ENCODE data around the gene HGF. TPM values are rescaled to one million over a fixed set of nuclear protein-coding genes. Genes with fewer than 3 reads are reported as not detected.

The HGF gene
- total RNA-seq, 4 donors from 2014 or later, result 0.39 to 1.6 (median 1.4) TPM

GRCh38 chr7:81788246-81788645 lies 18.4 kb upstream of the HGF start:
- H3K27me3 ChIP-seq, result no peaks in the 10 kb centered on the region
- TF ChIP-seq POLR2A (IDR thresholded peaks at IDR 0.05) (no peak), CTCF (IDR thresholded peaks at IDR 0.05 in 4 of 5, conservative IDR thresholded peaks at IDR 0.05 in 1 of 5) (no peak)
- no peaks in the 10 kb centered on the region for H3K36me3 ChIP-seq
- no peaks in the 10 kb centered on the region for H3K9me3 ChIP-seq
- no peak overlapping the region for H3K27ac ChIP-seq
- intact Hi-C loops (cut with DNase I; ENCODE audit: low total_unique reads), result no loop called here
- H3K4me3 ChIP-seq, result no peak overlapping the region
- ATAC-seq, result no peak
- in situ Hi-C loops (cut with MboI; ENCODE audit: low sequenced_read_pairs in 4 of 4), result no loop called here
- no peaks in the 10 kb centered on the region for H3K4me1 ChIP-seq
- no peak for DNase-seq

- Histone ChIP-seq H3K4me3 (no peak overlapping the region), H3K27ac (no peak overlapping the region), H3K4me1 (no peaks in the 10 kb centered on the region), H3K27me3 (no peaks in the 10 kb centered on the region), H3K36me3 (no peaks in the 10 kb centered on the region), H3K9me3 (no peaks in the 10 kb centered on the region)
- TF ChIP-seq POLR2A (IDR thresholded peaks at IDR 0.05), result no peak
- DNase-seq (no peak), ATAC-seq (no peak)
- intact Hi-C loops (cut with DNase I; ENCODE audit: low total_unique reads), result no loop called here
- in situ Hi-C loops (cut with MboI; ENCODE audit: low sequenced_read_pairs in 4 of 4), result no loop called here
These were observed 14.0 kb upstream of the HGF start for GRCh38 chr7:81783818-81784217.

GRCh38 chr7:81780914-81781693 lies 11.3 kb upstream of the HGF start:
- no peaks in the 10 kb centered on the region for H3K36me3 ChIP-seq
- H3K9me3 ChIP-seq, result no peaks in the 10 kb centered on the region
- no peak for TF ChIP-seq POLR2A (IDR thresholded peaks at IDR 0.05)
- no peak for TF ChIP-seq CTCF (IDR thresholded peaks at IDR 0.05 in 4 of 5, conservative IDR thresholded peaks at IDR 0.05 in 1 of 5)
- in situ Hi-C loops (cut with MboI; ENCODE audit: low sequenced_read_pairs in 4 of 4), result no loop called here
- ATAC-seq (no peak), DNase-seq (no peak)
- H3K4me1 ChIP-seq, result no peaks in the 10 kb centered on the region
- no peaks in the 10 kb centered on the region for H3K27me3 ChIP-seq
- no peak overlapping the region for H3K4me3 ChIP-seq
- no peak overlapping the region for H3K27ac ChIP-seq
- intact Hi-C loops (cut with DNase I; ENCODE audit: low total_unique reads), result no loop called here

GRCh38 chr7:81779706-81780105 lies 9.9 kb upstream of the HGF start:
- H3K4me3 ChIP-seq, result no peak overlapping the region
- intact Hi-C loops (cut with DNase I; ENCODE audit: low total_unique reads), result no loop called here
- H3K27ac ChIP-seq, result no peak overlapping the region
- TF ChIP-seq CTCF (IDR thresholded peaks at IDR 0.05 in 4 of 5, conservative IDR thresholded peaks at IDR 0.05 in 1 of 5) (no peak), POLR2A (IDR thresholded peaks at IDR 0.05) (no peak)
- H3K27me3 ChIP-seq, result no peaks in the 10 kb centered on the region
- ATAC-seq (no peak), DNase-seq (no peak)
- H3K36me3 ChIP-seq, result no peaks in the 10 kb centered on the region
- no peaks in the 10 kb centered on the region for H3K4me1 ChIP-seq
- in situ Hi-C loops (cut with MboI; ENCODE audit: low sequenced_read_pairs in 4 of 4), result no loop called here
- no peaks in the 10 kb centered on the region for H3K9me3 ChIP-seq

GRCh38 chr7:81777697-81778096 lies 7.8 kb upstream of the HGF start:
- no peaks in the 10 kb centered on the region for H3K9me3 ChIP-seq
- no peak overlapping the region for H3K27ac ChIP-seq
- in situ Hi-C loops (cut with MboI; ENCODE audit: low sequenced_read_pairs in 4 of 4), result no loop called here
- ATAC-seq (no peak), DNase-seq (no peak)
- no peaks in the 10 kb centered on the region for H3K36me3 ChIP-seq
- intact Hi-C loops (cut with DNase I; ENCODE audit: low total_unique reads), result no loop called here
- no peaks in the 10 kb centered on the region for H3K4me1 ChIP-seq
- no peak overlapping the region for H3K4me3 ChIP-seq
- TF ChIP-seq CTCF (IDR thresholded peaks at IDR 0.05 in 4 of 5, conservative IDR thresholded peaks at IDR 0.05 in 1 of 5), result no peak
- TF ChIP-seq POLR2A (IDR thresholded peaks at IDR 0.05), result no peak
- no peaks in the 10 kb centered on the region for H3K27me3 ChIP-seq

All from gastrocnemius medialis (tissue), 4 donors.